IMR-90 (cell line): ENCODE results near the gene CYFIP2.

Experiments
- BHLHE40 ChIP-seq: fragments of 150-350 bp; IDR thresholded peaks from 2 replicates; pipeline ENCODE4 v1.6.1; 2016; ENCODE audit warnings: mild to moderate bottlenecking, low read depth, low read length
- CEBPB ChIP-seq: IDR thresholded peaks from 2 replicates; pipeline ENCODE4 v1.6.1; 2012; ENCODE audit warnings: low read depth, low read length, improper control_type of control experiment
- FOS ChIP-seq: fragments of 150-350 bp; IDR thresholded peaks from 2 replicates; pipeline ENCODE4 v1.6.1; 2016; ENCODE audit warnings: low read depth, low read length
- MAFK ChIP-seq: IDR thresholded peaks from 2 replicates; pipeline ENCODE4 v1.6.1; 2012; ENCODE audit warnings: low read depth, low read length, improper control_type of control experiment
- MAZ ChIP-seq: IDR thresholded peaks from 2 replicates; pipeline ENCODE4 v1.6.1; 2012; ENCODE audit warnings: low read depth, mild to moderate bottlenecking, low read length, improper control_type of control experiment, moderate library complexity, borderline replicate concordance
- POLR2A ChIP-seq: IDR thresholded peaks from 2 replicates; pipeline ENCODE4 v1.6.1; 2012; ENCODE audit warnings: mild to moderate bottlenecking, low read depth, low read length
- RAD21 ChIP-seq: IDR thresholded peaks from 2 replicates; pipeline ENCODE4 v1.6.1; 2012; ENCODE audit warnings: low read length, improper control_type of control experiment
- RFX5 ChIP-seq: IDR thresholded peaks from 2 replicates; pipeline ENCODE4 v1.8.0; 2012; ENCODE audit warnings: low read depth, mild to moderate bottlenecking, low read length, moderate library complexity
- SMC3 ChIP-seq: fragments of 150-350 bp; IDR thresholded peaks from 2 replicates; pipeline ENCODE4 v1.6.1; 2016; ENCODE audit warnings: low read depth, mild to moderate bottlenecking, antibody characterized with exemption, low read length, moderate library complexity
- TF ChIP-seq, protein P1 (sequence below): conservative IDR thresholded peaks from 2 replicates; pipeline ENCODE4 v1.5.1; 2012; ENCODE audit warnings: mild to moderate bottlenecking, low read depth, low read length, improper control_type of control experiment
- TF ChIP-seq, protein P2 (sequence below): fragments of 150-350 bp; IDR thresholded peaks from 2 replicates; pipeline ENCODE4 v1.6.1; 2017; ENCODE audit warnings: mild to moderate bottlenecking, antibody characterized with exemption, low read length, low read depth

DNA sequence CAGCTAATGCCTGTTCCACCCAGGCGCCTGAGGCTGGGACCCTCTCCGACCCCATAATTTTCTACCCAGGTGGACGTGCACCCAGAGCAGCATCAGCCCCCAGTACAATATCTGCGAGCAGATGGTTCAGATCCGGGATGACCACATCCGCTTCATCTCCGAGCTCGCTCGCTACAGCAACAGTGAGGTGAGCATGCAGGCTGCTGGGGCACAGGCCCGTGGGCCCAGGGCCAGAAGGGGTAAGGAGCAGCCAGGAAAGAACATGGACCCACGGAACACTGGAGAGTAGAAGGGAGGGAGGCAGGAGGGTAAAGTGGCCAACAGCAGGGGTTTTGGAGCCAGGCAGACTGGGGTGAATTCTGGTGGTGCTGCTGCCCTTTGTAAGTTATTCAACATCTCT, 45.7 kb downstream of the CYFIP2 start:
- no peak for TF ChIP-seq SMC3
- no peak for TF ChIP-seq POLR2A
- TF ChIP-seq, protein P1, sequence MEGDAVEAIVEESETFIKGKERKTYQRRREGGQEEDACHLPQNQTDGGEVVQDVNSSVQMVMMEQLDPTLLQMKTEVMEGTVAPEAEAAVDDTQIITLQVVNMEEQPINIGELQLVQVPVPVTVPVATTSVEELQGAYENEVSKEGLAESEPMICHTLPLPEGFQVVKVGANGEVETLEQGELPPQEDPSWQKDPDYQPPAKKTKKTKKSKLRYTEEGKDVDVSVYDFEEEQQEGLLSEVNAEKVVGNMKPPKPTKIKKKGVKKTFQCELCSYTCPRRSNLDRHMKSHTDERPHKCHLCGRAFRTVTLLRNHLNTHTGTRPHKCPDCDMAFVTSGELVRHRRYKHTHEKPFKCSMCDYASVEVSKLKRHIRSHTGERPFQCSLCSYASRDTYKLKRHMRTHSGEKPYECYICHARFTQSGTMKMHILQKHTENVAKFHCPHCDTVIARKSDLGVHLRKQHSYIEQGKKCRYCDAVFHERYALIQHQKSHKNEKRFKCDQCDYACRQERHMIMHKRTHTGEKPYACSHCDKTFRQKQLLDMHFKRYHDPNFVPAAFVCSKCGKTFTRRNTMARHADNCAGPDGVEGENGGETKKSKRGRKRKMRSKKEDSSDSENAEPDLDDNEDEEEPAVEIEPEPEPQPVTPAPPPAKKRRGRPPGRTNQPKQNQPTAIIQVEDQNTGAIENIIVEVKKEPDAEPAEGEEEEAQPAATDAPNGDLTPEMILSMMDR = no peak
- no peak for TF ChIP-seq CEBPB
- TF ChIP-seq, protein P2, sequence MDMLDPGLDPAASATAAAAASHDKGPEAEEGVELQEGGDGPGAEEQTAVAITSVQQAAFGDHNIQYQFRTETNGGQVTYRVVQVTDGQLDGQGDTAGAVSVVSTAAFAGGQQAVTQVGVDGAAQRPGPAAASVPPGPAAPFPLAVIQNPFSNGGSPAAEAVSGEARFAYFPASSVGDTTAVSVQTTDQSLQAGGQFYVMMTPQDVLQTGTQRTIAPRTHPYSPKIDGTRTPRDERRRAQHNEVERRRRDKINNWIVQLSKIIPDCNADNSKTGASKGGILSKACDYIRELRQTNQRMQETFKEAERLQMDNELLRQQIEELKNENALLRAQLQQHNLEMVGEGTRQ = no peak
- no peak for TF ChIP-seq MAFK
- no peak for TF ChIP-seq RAD21
- TF ChIP-seq FOS = no peak
- no peak for TF ChIP-seq RFX5
- no peak for TF ChIP-seq BHLHE40
- TF ChIP-seq MAZ = no peak
